Epithelial cell of alveolus of lung (primary cell): Measurements from ENCODE around the gene ZNF470. TPM values are rescaled to one million over a fixed set of nuclear protein-coding genes. Genes with fewer than 3 reads are reported as not detected.

Experiments
- total RNA-seq: library from RNA; depleted of rRNA; stranded (reverse); fragments of >200 nt; gene quantifications from 2 replicates; pipeline ENCODE4 v1.2.1, GENCODE V29; 2015

Gene ZNF470
- 1.9 and 4.6 TPM in 2 replicates for total RNA-seq

DNA sequence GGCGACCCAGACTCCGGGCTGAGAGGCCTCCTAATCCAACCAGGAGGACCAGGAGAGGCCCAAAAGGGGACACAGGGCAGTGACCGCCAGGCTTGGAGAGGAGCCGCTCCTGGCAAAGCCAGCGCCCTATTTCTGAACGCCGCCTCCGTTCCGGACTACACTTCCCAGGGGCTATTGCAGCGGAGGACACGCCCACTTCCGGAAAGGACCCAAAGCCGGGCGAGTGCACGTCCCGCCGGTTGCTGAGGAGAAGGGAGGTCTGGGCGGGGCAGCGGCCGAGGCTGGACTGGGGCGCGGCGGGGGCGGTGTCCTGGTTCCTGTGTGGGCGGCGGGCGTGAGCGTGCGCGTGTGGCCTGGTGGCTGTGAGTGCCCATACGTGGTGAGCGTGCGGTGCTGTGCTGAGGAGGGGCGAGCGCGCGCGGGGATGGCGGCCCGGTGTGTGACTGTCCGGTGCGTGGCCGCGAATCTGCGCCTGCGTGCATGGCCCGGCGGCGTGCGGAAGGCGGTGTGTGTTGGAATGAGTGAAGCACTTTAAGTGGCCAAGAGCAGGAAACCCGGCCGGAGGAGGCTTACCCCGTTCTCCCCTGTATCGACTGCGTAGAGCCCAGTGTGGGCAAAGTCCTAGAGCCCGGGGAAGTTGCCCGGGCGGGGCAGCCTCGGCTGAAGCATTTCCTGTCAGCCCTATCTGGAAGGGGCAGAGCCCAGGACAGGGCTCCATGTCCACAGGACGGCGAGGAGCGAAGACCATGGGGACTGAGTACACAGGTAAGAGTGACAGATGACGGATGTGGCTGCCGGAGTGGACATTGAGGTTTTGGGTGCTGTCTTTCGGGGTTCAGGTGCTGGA, at the start of gene ZNF470:
Gene ZNF470, plus strand, starts transcription at position 195 of the 847 bp plus-strand sequence. CDS start 2,844 bp downstream, outside the sequence.

DNA sequence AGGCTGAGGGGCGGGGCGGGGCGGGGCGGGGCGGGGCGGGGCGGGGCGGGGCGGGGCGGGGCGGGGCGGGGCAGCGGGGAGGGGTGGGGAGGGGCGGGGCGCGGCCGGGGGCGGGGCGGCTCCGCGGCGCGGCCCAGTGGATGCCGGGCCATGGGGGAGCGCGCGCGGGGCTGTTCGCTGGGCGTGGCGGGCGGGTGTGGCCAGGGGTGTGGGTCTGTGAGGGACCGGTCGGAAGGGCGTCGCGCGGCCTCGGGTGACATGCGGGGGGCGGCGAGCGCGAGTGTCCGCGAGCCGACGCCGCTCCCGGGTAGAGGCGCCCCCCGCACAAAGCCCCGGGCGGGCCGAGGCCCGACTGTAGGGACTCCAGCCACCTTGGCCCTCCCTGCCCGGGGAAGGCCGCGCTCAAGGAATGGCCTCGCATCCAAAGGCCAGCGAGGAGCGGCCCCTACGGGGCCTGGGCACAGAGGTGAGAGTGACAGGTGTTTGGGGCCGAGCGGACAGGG, 28.5 kb upstream of the ZNF470 start, which contains the start of gene ZFP28:
Gene ZFP28, plus strand, starts transcription at position 188 of the 503 bp plus-strand sequence. Its CDS starts 71 bp downstream, at position 259.

DNA sequence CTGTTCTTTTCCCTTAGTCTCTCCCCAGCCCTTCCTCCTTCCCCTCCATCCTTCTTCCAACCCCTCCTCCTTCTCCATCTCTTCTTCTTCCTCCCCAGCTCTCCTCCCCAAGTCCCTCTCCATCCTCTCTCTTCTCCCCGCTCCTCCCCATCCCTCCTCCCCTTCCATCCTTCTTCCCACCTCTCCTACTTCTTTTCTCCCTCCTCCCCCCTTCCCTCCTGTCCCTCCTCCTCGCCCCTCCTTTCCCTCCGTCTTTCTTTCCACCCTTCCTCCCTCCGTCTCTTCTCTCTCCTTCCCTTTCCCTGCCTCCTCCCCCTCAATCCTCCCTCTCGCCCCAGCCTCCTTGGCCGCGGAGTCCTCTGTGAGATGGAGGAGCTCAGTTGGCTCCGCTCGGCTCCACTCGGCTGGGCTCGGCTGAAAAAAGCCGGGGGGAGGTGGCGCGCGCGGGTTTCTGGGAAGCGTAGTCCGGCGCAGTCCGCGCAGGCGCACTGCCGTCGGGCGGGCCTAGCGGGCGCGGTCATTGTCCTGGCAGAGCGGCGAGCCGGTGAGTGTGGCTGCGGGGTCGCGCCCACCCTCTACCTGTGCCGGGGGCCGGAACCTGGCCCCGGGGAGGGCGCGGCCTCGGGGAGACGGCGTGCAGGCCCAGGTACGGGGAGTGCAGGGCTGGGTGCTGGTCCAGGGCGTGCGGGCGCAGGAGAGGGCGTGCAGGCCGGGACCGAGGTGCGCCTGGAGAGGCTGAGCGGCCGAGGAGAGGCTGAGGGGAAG, 27.7 kb downstream of the ZNF470 start, which contains the start of gene ZNF71:
Gene ZNF71, plus strand, starts transcription at position 520 of the 765 bp plus-strand sequence. CDS start 6,257 bp downstream, outside the sequence.

Other genes starting within 250 kb of the ZNF470 start
- 1.2 and 5.7 TPM in 2 replicates for gene ZNF582, start 173.9 kb upstream of the ZNF470 start, total RNA-seq
- 2.8 and 3.0 TPM in 2 replicates for gene ZNF583, start 163.1 kb upstream of the ZNF470 start, total RNA-seq
- 2.8 and 5.3 TPM in 2 replicates for gene ZNF667, start 90.1 kb upstream of the ZNF470 start, total RNA-seq
- gene ZNF471, start 59.6 kb upstream of the ZNF470 start, total RNA-seq = 0.52 and 3.1 TPM in 2 replicates
- gene ZFP28, start 28.5 kb upstream of the ZNF470 start, total RNA-seq = 4.2 and 6.1 TPM in 2 replicates
- gene ZNF71, start 27.8 kb downstream of the ZNF470 start, total RNA-seq = 7.0 and 11.7 TPM in 2 replicates
- 3.0 TPM in 1 of 2 replicates, not detected in the other for gene SMIM17, start 75.7 kb downstream of the ZNF470 start, total RNA-seq
- gene ZNF835, start 104.3 kb downstream of the ZNF470 start, total RNA-seq = 0.13 and 0.64 TPM in 2 replicates